ENCODE results near the gene ZHX3. TPM values are rescaled to one million over a fixed set of nuclear protein-coding genes. Genes with fewer than 3 reads are reported as not detected.

ZHX3 gene
- total and polyA plus RNA-seq, 2 of the 13 experiments (the other 11 are each of a cell fraction or from before 2014, with no cell fraction given), result 8.4 to 11.7 TPM

GRCh38 chr20:41340327-41341055 lies 23.0 kb upstream of the ZHX3 start, which contains the start of gene LPIN3 (continued):
- TF ChIP-seq ZNF318 (CRISPR knock-in tag; IDR thresholded peaks at IDR 0.05) (0 out of 2 replicates have a peak, but pooled peaks have one; percentile 30), SIN3B (IDR thresholded peaks at IDR 0.05; ENCODE audit: low read length) (0 out of 2 replicates have a peak, but pooled peaks have one; percentile 3), CREB1 (IDR thresholded peaks at IDR 0.05) (peak; percentile 12; the same call in 1 of the 2 replicates), CREB1 (CRISPR knock-in tag; IDR thresholded peaks at IDR 0.05) (no peak), HOXD1 (CRISPR knock-in tag; IDR thresholded peaks at IDR 0.05) (peak; percentile 1; the same call in 1 of the 2 replicates), TOE1 (CRISPR knock-in tag; IDR thresholded peaks at IDR 0.05) (peak; percentile 34), TARDBP (CRISPR knock-in tag; IDR thresholded peaks at IDR 0.05) (no peak), ZNF263 (CRISPR knock-in tag; IDR thresholded peaks at IDR 0.05) (no peak), AKAP8 (CRISPR knock-in tag; IDR thresholded peaks at IDR 0.05) (no peak; the same call in 1 of the 2 replicates), KMT2A (CRISPR knock-in tag; IDR thresholded peaks at IDR 0.05) (peak; percentile 49; the same call in 1 of the 2 replicates), ZNF326 (CRISPR knock-in tag; IDR thresholded peaks at IDR 0.05; ENCODE audit: borderline replicate concordance) (no peak), ZNF570 (CRISPR knock-in tag; IDR thresholded peaks at IDR 0.05; ENCODE audit: borderline replicate concordance) (no peak), IRF2 (CRISPR knock-in tag; IDR thresholded peaks at IDR 0.05) (peak; percentile 35), ZNF335 (CRISPR knock-in tag; IDR thresholded peaks at IDR 0.05) (peak; percentile 71; the same call in 1 of the 2 replicates), ARNTL (CRISPR knock-in tag; IDR thresholded peaks at IDR 0.05) (peak; percentile 29), MTF2 (CRISPR knock-in tag; IDR thresholded peaks at IDR 0.05; ENCODE audit: borderline replicate concordance) (0 out of 2 replicates have a peak, but pooled peaks have one; percentile 67), ARHGAP35 (CRISPR knock-in tag; IDR thresholded peaks at IDR 0.05; ENCODE audit: borderline replicate concordance) (0 out of 2 replicates have a peak, but pooled peaks have one; percentile 3), MZF1 (CRISPR knock-in tag; IDR thresholded peaks at IDR 0.05; ENCODE audit: borderline replicate concordance) (0 out of 2 replicates have a peak, but pooled peaks have one; percentile 10), NR2F6 (IDR thresholded peaks at IDR 0.05) (peak; percentile 63), NR2F6 (CRISPR knock-in tag; IDR thresholded peaks at IDR 0.05) (peak; percentile 79), NR2C2 (CRISPR knock-in tag; IDR thresholded peaks at IDR 0.05; ENCODE audit: borderline replicate concordance) (peak; percentile 92), SMAD3 (CRISPR knock-in tag; IDR thresholded peaks at IDR 0.05) (peak; percentile 63), ZNF441 (CRISPR knock-in tag; IDR thresholded peaks at IDR 0.05; ENCODE audit: borderline replicate concordance) (peak; percentile 84), ZEB1 (IDR thresholded peaks at IDR 0.05; ENCODE audit: insufficient replicate concordance, low read depth) (peak; percentile 80), ZSCAN20 (CRISPR knock-in tag; IDR thresholded peaks at IDR 0.05; ENCODE audit: borderline replicate concordance) (peak; percentile 6; the same call in 1 of the 2 replicates)
